OCI-M2 (cell line): ENCODE measurements around the gene TECPR2.
"Not testable (repeated sequence)": the region's sequence is repeated elsewhere in the genome, so short reads cannot be mapped to it uniquely, and the experiment has no call there.

Experiments
- DNase-seq: peaks from one replicate; lab custom pipeline; 2025; ENCODE audit not compliant: unreplicated experiment; lab: John Stamatoyannopoulos, UW

Gene TECPR2

GRCh38 chr14:102333795-102334705 lies 28.7 kb upstream of the TECPR2 start:
- DNase-seq: no peak

GRCh38 chr14:102335163-102335562 lies 27.6 kb upstream of the TECPR2 start:
- DNase-seq: no peak

GRCh38 chr14:102338724-102339123 lies 24.0 kb upstream of the TECPR2 start:
- DNase-seq: no peak

- DNase-seq: no peak
Measured at GRCh38 chr14:102341566-102341965, 21.2 kb upstream of the TECPR2 start.

- DNase-seq: no peak
Measured at GRCh38 chr14:102342238-102342637, 20.5 kb upstream of the TECPR2 start.

GRCh38 chr14:102344084-102344483 lies 18.7 kb upstream of the TECPR2 start:
- DNase-seq: no peak

DNA sequence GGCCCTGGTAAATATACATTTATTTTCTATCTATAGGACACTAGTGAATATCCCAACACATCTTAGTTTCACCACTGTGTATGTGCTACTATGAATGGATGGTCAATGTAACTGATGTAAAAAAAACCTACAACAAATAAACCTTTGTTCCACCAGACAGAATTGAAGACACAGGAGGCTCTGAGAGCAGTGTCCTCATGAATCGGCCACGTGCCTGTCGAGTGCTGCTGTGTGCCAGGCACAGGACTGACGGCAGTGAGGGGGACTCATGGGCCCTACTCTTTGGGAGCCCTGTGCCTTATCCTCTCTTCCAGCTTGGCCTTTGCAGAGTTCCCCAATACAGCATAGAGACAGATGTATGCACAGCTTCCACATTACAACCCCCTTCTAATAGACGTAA lies 18.3 kb upstream of the TECPR2 start:
- DNase-seq: no peak

- DNase-seq: no peak
Measured at GRCh38 chr14:102345232-102345631, 17.5 kb upstream of the TECPR2 start.

DNA sequence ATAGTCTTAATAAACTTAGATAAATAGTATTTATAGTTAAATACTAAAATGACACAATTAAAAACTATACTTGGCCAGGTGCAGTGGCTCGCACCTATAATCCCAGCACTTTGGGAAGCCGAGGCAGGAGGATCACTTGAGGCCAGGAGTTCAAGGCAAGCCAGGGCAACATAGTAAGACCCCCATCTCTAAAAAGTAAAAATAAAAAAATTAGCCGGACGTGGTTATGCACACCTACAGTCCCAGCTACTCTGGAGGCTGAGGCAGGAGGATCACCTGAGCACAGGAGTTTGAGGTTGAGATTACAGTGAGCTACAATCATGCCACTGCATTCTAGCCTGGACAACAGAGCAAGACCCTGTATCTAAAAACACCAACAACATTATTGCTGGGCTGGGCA lies 16.1 kb upstream of the TECPR2 start:
- DNase-seq: no peak

- DNase-seq: no peak
Measured at GRCh38 chr14:102348376-102348775, 14.4 kb upstream of the TECPR2 start.

DNA sequence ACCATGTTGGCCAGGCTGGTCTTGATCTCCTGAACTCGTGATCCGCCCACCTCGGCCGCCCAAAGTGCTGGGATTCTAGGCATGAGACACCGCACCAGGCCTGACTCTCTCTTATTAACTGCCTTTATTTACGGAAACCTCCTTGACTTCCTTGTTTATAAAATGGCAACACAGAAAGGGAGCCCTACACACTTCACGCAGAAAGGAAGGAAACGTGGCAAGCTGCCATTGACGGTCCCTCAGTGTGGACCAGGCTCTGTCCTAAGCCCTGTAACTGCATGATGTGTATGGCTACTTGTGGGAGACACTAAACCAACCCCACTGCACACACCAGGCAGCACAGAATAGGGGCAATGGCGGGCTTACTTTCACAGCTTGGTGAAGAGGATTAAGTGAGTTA lies 11.7 kb upstream of the TECPR2 start:
- DNase-seq: no peak

DNA sequence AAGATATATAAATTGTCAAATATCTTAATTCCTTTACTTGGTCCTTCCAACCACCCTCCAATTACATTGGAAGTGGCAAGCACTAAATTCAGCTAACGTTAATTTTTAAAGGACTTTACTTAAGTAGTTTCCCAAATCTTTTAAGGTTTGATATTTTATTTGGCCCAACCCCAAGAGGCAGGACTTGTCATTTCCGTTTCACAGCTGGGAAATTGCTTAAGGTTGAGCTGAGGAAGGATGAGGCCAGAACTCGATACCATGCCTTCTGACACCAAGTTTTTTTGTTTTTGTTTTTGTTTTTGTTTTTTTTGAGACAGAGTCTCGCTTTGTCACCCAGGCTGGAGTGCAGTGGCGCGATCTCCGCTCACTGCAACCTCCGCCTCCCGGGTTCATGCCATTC lies 11.1 kb upstream of the TECPR2 start:
- DNase-seq: not testable (repeated sequence)

- DNase-seq: no peak
Measured at GRCh38 chr14:102352213-102352612, 10.5 kb upstream of the TECPR2 start.

DNA sequence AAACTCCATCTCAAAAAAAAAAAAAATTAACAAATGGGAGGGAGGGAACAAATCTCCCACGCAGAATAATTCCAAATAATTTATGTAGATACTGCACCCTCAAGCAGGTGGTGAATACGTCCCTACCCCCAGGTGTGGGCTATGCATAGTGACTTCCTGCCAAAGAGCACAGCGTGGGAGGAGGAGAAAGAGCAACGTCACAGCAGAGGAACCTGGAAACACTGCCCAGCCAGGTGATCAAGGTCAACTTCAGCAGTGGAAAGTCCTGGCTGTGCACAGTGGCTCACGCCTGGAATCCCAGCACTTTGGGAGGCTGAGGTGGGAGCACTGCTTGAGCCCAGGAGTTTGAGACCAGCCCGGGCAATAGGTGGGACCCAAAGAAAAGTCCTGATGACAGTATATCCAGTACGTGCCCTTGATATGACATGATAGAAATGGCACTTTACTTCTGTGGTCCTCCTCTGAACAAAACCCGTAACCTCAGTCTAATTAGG lies 9.6 kb upstream of the TECPR2 start:
- DNase-seq: no peak

DNA sequence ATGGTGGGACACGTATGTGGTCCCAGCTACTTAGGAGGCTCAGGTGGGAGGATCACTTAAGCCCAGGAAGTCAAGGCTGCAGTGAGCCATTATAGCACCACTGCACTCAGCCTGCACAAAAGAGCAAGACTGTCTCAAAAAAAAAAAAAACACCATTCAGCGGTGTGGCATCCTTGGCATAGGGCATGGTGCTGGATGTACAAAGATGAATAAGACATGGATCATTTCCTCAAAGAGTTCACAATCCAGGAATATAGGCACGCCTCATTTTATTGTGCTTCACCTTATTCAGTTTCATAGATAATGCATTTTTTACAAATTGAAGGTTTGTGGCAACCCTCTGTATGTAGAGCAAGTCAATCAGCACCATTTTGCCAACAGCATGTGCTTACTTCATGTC lies 6.5 kb upstream of the TECPR2 start:
- DNase-seq: no peak

DNA sequence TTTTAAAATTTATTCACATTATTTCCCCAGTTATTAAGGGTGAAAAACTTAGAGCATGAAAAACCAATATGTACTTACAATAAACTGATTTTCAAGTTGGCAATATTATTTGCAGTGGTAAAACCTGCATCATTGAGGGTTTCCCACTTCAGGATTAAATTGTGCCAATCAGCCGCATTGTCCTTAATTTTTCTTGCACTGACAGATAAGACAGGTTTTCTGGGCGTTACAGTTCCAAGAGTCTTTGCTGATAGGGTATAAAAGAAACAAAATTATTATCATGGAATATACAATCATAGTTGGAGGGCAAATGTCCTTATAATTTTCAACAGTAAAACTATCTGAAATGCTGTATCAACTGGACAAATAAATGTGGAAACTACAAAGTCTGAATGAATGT lies 3.4 kb upstream of the TECPR2 start:
- no peak for DNase-seq

DNA sequence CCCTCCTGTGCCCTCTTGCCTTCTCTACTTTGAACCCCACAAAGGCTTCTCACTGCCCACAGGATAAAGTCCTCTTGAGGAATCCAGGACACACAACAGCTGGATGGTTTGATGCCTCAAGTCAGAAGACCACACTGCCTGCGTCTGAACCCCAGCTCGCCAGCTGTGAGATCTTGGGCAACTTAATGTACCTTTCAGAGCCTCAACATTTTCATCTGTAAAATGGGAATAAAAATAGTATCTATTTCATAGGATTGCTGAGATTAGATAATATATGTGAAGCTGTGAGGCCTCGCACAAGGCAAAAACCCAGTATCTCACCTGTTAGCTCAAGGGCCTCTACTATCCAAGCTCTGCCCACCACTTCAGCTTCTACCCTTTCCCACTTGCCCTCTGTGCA lies 2.4 kb upstream of the TECPR2 start:
- no peak for DNase-seq

DNA sequence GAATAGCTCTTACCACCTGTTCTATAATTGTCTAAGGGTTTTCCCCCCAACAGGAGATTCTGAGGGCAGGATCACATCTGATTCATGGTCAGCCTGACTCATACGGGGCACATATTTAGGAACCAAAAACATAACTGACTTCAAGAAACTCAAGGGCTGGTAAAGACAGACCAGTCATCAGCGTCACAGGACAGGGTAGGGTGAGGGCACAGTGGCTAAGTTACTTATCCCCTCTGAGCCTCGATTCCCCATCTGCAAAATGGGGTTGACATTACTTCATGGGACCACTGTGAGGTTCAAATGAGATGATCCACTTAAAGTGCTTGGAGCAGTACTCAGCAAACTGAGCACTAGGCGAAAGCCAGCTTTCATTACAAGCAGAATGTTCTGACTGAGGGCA lies 657 bp upstream of the TECPR2 start:
- DNase-seq: no peak

GRCh38 chr14:102363182-102363943 lies 622 bp downstream of the TECPR2 start:
- DNase-seq: no peak

GRCh38 chr14:102370305-102370809 lies 7.6 kb downstream of the TECPR2 start:
- DNase-seq: no peak

DNA sequence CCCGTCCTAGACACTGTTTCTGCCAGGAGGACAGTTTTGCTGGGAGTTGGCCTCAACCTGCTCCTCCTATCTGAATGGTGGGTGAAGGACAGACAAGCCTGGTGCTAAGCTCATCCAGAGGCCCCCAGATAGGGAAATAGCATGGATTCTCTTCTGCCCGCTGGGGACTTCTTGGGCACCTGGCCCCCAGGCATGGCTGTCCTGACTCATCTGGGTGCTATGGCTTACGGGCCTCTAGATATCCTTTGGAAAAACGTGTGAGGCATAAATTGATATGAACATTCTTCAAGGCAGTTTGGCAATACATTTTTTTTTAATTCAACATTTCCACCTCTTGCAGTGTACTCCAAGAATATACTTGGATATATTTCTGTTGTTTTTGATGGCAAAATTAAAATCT lies 8.6 kb downstream of the TECPR2 start:
- DNase-seq: no peak

- DNase-seq: no peak
Measured at GRCh38 chr14:102373110-102373509, 10.4 kb downstream of the TECPR2 start.
